Panc1 (cell line): Measurements from ENCODE around the gene HOATZ. TPM values are rescaled to one million over a fixed set of nuclear protein-coding genes. Genes with fewer than 3 reads are reported as not detected.

ENCODE experiments used
- ATAC-seq: fragments of 200-7000 bp; cut with Tn5 transposase; 2 replicates; pipeline ENCODE4 v1.9.1; 2020; ENCODE audit warnings: mild to moderate bottlenecking, moderate library complexity
- BruUV-seq: library from RNA; stranded (reverse); fragments of 400-500 nt; replicated peaks from 2 replicates; lab custom pipeline; 2021; lab: Mats Ljungman, UMichigan
- CTCF ChIA-PET: fragments of 300-600 bp; sonication (Branson Sonifier 250); formaldehyde crosslinking; loops from one replicate; lab custom pipeline; 2022; ENCODE audit warnings: antibody characterized with exemption; lab: Charles Lee
- POLR2A ChIA-PET: fragments of 300-600 bp; sonication (Branson Sonifier 250); formaldehyde crosslinking; loops from one replicate; lab custom pipeline; 2022; ENCODE audit warnings: antibody characterized with exemption; lab: Charles Lee
- DNase-seq: peaks from one replicate; pipeline ENCODE4 v3.0.0-alpha.2; 2010; ENCODE audit warnings: low read depth, low spot score
- H3K27ac ChIP-seq: 2 replicates; pipeline ENCODE4 v1.5.1; 2011; ENCODE audit warnings: mild to moderate bottlenecking, low read length, inconsistent platforms
- H3K27me3 ChIP-seq: fragments of 200-500 bp; sonication (Bioruptor generic); 2 replicates; pipeline ENCODE4 v1.6.0; 2014; ENCODE audit warnings: low read length, inconsistent platforms; ENCODE audit not compliant: control insufficient read depth, insufficient read depth
- H3K36me3 ChIP-seq: fragments of 200-500 bp; sonication (Bioruptor generic); 2 replicates; pipeline ENCODE4 v1.5.1; 2014; ENCODE audit warnings: inconsistent platforms, mild to moderate bottlenecking, low read length, moderate library complexity; ENCODE audit not compliant: control insufficient read depth, insufficient read depth
- H3K4me1 ChIP-seq: 2 replicates; pipeline ENCODE4 v1.5.1; 2011; ENCODE audit warnings: inconsistent platforms, mild to moderate bottlenecking, low read length, moderate library complexity; ENCODE audit not compliant: control insufficient read depth, insufficient read depth
- H3K4me3 ChIP-seq, 2 experiments: 2 replicates each; pipeline ENCODE4 v1.5.1; 2011 to 2012; ENCODE audit warnings: low read depth in 2 of 2, low read length in 2 of 2, mild to moderate bottlenecking in 2 of 2, inconsistent platforms in 1 of 2, moderate library complexity in 1 of 2
- H3K9me3 ChIP-seq: fragments of 200-500 bp; sonication (Bioruptor generic); 2 replicates; pipeline ENCODE4 v1.5.1; 2014; ENCODE audit warnings: low read depth, mild to moderate bottlenecking, inconsistent platforms, low read length, moderate library complexity; ENCODE audit not compliant: control insufficient read depth, insufficient read depth
- POLR2AphosphoS5 ChIP-seq: IDR thresholded peaks from 2 replicates; pipeline ENCODE4 v1.6.1; 2012; ENCODE audit warnings: mild to moderate bottlenecking, low read depth, low read length, moderate library complexity
- SIN3A ChIP-seq: IDR thresholded peaks from 2 replicates; pipeline ENCODE4 v1.6.1; 2012; ENCODE audit warnings: low read depth, mild to moderate bottlenecking, low read length, moderate library complexity, borderline replicate concordance; ENCODE audit not compliant: insufficient read depth
- TCF7L2 ChIP-seq: IDR thresholded peaks from 2 replicates; pipeline ENCODE4 v1.6.1; 2011; ENCODE audit warnings: mild to moderate bottlenecking, low read depth, low read length, inconsistent platforms
- in situ Hi-C: cut with HindIII; loops from 2 replicates; pipeline ENCODE4 v1.10.0; 2016; ENCODE audit warnings: low sequenced_read_pairs, low pct_unique_long_range_greater_than_20kb
- intact Hi-C: fragments of 100-400 bp; cut with micrococcal nuclease; formaldehyde crosslinking; loops from one replicate; pipeline ENCODE4 v1.10.0; 2022; ENCODE audit not compliant: unreplicated experiment
- total RNA-seq: library from RNA; stranded (reverse); gene quantifications from one replicate; pipeline ENCODE4 v1.2.1, GENCODE V29; 2021; ENCODE audit not compliant: unreplicated experiment
- TF ChIP-seq, protein P1 (sequence below): fragments of 450-650 bp; IDR thresholded peaks from 2 replicates; pipeline ENCODE4 v1.5.1; 2017; ENCODE audit warnings: mild to moderate bottlenecking
- TF ChIP-seq, protein P2 (sequence below), 2 experiments: IDR thresholded peaks; 2 replicates each; pipeline ENCODE4 v1.6.1; 2011 to 2012; ENCODE audit warnings: low read depth in 2 of 2, control low read depth in 1 of 2, low read length in 1 of 2, mild to moderate bottlenecking in 1 of 2, moderate library complexity in 1 of 2; ENCODE audit not compliant: insufficient read depth in 1 of 2

HOATZ gene
- total RNA-seq, 1 experiment from 2014 or later = not detected

DNA sequence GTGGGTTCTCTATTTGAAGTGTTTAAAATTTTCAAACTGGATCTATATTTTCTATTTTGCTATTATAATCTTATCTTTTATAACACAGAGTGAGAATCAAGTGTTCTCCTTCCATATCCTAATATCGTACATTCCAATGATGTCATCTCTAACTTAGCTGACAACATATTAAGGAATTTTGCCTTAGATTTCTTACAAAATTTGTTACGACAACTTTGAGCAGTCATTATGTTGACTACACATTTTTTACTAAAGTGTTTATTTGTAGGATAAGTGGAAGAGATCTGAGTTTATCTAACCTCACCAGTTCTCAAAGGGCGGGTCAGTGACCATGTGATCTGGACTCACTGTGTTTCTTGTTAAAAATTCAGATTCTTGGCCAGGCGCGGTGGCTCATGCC, 15.1 kb upstream of the HOATZ start:
- Histone ChIP-seq H3K4me3 (no peak overlapping the region), H3K4me1 (no peaks in the 10 kb centered on the region), H3K36me3 (no peaks in the 10 kb centered on the region), H3K27ac (no peak overlapping the region), H3K27me3 (peaks cover 23% of the 10 kb centered on the region; the same call in 1 of the 2 replicates), H3K9me3 (no peaks in the 10 kb centered on the region)
- no peak for DNase-seq
- intact Hi-C loops = no loop called here
- BruUV-seq = no TSS peak
- in situ Hi-C loops = no loop called here
- ATAC-seq = no peak
- TF ChIP-seq, protein P1, sequence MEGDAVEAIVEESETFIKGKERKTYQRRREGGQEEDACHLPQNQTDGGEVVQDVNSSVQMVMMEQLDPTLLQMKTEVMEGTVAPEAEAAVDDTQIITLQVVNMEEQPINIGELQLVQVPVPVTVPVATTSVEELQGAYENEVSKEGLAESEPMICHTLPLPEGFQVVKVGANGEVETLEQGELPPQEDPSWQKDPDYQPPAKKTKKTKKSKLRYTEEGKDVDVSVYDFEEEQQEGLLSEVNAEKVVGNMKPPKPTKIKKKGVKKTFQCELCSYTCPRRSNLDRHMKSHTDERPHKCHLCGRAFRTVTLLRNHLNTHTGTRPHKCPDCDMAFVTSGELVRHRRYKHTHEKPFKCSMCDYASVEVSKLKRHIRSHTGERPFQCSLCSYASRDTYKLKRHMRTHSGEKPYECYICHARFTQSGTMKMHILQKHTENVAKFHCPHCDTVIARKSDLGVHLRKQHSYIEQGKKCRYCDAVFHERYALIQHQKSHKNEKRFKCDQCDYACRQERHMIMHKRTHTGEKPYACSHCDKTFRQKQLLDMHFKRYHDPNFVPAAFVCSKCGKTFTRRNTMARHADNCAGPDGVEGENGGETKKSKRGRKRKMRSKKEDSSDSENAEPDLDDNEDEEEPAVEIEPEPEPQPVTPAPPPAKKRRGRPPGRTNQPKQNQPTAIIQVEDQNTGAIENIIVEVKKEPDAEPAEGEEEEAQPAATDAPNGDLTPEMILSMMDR = no peak
- TF ChIP-seq POLR2AphosphoS5 (no peak), SIN3A (no peak), TCF7L2 (no peak)
- TF ChIP-seq, protein P2, sequence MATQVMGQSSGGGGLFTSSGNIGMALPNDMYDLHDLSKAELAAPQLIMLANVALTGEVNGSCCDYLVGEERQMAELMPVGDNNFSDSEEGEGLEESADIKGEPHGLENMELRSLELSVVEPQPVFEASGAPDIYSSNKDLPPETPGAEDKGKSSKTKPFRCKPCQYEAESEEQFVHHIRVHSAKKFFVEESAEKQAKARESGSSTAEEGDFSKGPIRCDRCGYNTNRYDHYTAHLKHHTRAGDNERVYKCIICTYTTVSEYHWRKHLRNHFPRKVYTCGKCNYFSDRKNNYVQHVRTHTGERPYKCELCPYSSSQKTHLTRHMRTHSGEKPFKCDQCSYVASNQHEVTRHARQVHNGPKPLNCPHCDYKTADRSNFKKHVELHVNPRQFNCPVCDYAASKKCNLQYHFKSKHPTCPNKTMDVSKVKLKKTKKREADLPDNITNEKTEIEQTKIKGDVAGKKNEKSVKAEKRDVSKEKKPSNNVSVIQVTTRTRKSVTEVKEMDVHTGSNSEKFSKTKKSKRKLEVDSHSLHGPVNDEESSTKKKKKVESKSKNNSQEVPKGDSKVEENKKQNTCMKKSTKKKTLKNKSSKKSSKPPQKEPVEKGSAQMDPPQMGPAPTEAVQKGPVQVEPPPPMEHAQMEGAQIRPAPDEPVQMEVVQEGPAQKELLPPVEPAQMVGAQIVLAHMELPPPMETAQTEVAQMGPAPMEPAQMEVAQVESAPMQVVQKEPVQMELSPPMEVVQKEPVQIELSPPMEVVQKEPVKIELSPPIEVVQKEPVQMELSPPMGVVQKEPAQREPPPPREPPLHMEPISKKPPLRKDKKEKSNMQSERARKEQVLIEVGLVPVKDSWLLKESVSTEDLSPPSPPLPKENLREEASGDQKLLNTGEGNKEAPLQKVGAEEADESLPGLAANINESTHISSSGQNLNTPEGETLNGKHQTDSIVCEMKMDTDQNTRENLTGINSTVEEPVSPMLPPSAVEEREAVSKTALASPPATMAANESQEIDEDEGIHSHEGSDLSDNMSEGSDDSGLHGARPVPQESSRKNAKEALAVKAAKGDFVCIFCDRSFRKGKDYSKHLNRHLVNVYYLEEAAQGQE (IDR thresholded peaks at IDR 0.05; ENCODE audit: insufficient read depth in 1 of 2, low read depth in 2 of 2, low read length in 1 of 2) = no peak
- POLR2A ChIA-PET = no interaction called here
- CTCF ChIA-PET = no interaction called here

DNA sequence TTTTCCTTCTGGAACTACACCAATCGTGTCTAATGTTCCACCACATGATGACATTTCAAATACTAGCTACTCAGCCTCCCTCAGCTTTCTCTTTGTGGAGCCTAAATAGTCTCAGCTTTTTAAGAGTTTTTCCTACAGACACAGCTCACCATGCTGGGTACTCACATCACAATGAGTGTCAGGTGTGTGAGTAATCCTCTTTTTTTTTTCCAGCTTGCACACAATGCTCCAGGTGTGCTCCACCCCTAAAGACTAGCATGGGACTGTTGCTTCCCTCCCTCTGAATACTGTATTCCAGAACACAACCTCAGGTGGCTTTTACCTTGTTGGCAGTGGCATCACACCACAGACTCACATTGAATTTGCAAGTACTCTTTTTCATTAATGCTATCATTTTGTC, 14.1 kb upstream of the HOATZ start:
- POLR2A ChIA-PET = interaction anchor here (0.6 kb wide), 1 partner anchor 20 kb away, joined by 3 read pairs; no protein-coding TSS in a partner anchor
- Histone ChIP-seq H3K4me3 (no peak overlapping the region), H3K27me3 (peaks cover 23% of the 10 kb centered on the region; the same call in 1 of the 2 replicates), H3K36me3 (no peaks in the 10 kb centered on the region), H3K9me3 (no peaks in the 10 kb centered on the region), H3K27ac (no peak overlapping the region), H3K4me1 (no peaks in the 10 kb centered on the region)
- CTCF ChIA-PET = no interaction called here
- in situ Hi-C loops = no loop called here
- no TSS peak for BruUV-seq
- DNase-seq (no peak), ATAC-seq (no peak)
- intact Hi-C loops = no loop called here
- TF ChIP-seq, protein P2 (IDR thresholded peaks at IDR 0.05; ENCODE audit: insufficient read depth in 1 of 2, low read depth in 2 of 2, low read length in 1 of 2) = no peak
- no peak for TF ChIP-seq SIN3A
- no peak for TF ChIP-seq TCF7L2
- TF ChIP-seq, protein P1 = no peak
- no peak for TF ChIP-seq POLR2AphosphoS5
